ENCODE measurements around the gene TLL2. TPM values are rescaled to one million over a fixed set of nuclear protein-coding genes. Genes with fewer than 3 reads are reported as not detected.

Gene TLL2
- total RNA-seq, 2 experiments from 2014 or later, result 0.13 TPM; not detected in 1

GRCh38 chr10:96456296-96456840, 57.4 kb downstream of the TLL2 start:
- H3K36me3 Mint-ChIP-seq (ENCODE audit: low read depth), result no peaks in the 10 kb centered on the region
- no peak overlapping the region for H3K4me3 Mint-ChIP-seq
- H3K4me1 Mint-ChIP-seq (ENCODE audit: low read depth), result no peaks in the 10 kb centered on the region
- POLR2A ChIA-PET, result no interaction called here
- peaks cover 2% of the 10 kb centered on the region for H3K27me3 Mint-ChIP-seq (ENCODE audit: low read depth)
- no peak for DNase-seq
- H3K27ac Mint-ChIP-seq, result no peak overlapping the region
- ATAC-seq, result no peak
- CTCF ChIA-PET, result no interaction called here
- peaks cover 10% of the 10 kb centered on the region for H3K9me3 Mint-ChIP-seq (ENCODE audit: insufficient read depth)

DNA sequence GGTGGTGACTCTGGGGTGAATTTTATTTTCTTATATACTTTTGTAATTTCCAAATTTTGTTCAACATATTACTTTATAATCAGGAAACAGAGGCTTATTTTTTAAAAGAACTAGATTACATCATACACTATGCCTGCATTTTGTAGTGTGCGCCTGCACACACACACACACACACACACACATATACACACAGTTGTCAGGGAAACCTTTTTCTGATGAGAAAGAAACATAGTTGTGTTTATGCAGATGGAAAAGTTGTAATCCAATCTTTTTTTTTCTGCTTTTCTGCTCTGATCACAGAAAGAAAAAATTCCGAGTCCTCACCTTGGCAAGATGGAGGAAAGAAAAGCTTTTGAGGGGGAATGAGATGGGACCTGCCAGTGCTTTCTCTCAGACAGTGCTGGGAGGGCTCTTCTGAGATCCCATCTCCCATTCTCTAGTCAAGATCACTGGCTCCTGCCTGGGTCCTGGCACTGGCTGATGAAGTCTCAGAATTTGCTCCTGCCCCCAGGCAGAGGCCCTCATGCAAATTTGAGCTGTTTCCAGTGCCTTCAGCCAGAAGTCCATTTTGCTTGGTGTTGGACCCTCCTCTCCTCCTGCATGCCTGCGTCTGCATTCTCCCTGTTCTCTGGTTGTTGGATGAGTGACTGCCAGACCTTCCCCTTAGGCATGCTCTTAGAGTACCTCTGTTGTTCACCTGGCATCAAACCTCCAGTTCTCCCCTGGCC, 59.7 kb downstream of the TLL2 start:
- no peaks in the 10 kb centered on the region for H3K27me3 Mint-ChIP-seq (ENCODE audit: low read depth)
- H3K4me1 Mint-ChIP-seq (ENCODE audit: low read depth), result no peaks in the 10 kb centered on the region
- H3K4me3 Mint-ChIP-seq, result no peak overlapping the region
- ChIA-PET POLR2A (interaction anchor here (0.7 kb wide), 1 partner anchor 38 kb away, joined by 3 read pairs; no protein-coding TSS in a partner anchor), CTCF (interaction anchor here (0.9 kb wide), 1 partner anchor 83 kb away, joined by 3 read pairs; no protein-coding TSS in a partner anchor)
- H3K27ac Mint-ChIP-seq, result no peak overlapping the region
- H3K36me3 Mint-ChIP-seq (ENCODE audit: low read depth), result no peaks in the 10 kb centered on the region
- ATAC-seq (no peak), DNase-seq (no peak)
- peaks cover 3% of the 10 kb centered on the region for H3K9me3 Mint-ChIP-seq (ENCODE audit: insufficient read depth)

GRCh38 chr10:96452494-96453153, 61.1 kb downstream of the TLL2 start:
- Mint-ChIP-seq H3K36me3 (ENCODE audit: low read depth) (no peaks in the 10 kb centered on the region), H3K27me3 (ENCODE audit: low read depth) (no peaks in the 10 kb centered on the region), H3K4me3 (no peak overlapping the region), H3K4me1 (ENCODE audit: low read depth) (no peaks in the 10 kb centered on the region), H3K9me3 (ENCODE audit: insufficient read depth) (no peaks in the 10 kb centered on the region), H3K27ac (no peak overlapping the region)
- DNase-seq (no peak), ATAC-seq (no peak)
- ChIA-PET CTCF (no interaction called here), POLR2A (no interaction called here)

DNA sequence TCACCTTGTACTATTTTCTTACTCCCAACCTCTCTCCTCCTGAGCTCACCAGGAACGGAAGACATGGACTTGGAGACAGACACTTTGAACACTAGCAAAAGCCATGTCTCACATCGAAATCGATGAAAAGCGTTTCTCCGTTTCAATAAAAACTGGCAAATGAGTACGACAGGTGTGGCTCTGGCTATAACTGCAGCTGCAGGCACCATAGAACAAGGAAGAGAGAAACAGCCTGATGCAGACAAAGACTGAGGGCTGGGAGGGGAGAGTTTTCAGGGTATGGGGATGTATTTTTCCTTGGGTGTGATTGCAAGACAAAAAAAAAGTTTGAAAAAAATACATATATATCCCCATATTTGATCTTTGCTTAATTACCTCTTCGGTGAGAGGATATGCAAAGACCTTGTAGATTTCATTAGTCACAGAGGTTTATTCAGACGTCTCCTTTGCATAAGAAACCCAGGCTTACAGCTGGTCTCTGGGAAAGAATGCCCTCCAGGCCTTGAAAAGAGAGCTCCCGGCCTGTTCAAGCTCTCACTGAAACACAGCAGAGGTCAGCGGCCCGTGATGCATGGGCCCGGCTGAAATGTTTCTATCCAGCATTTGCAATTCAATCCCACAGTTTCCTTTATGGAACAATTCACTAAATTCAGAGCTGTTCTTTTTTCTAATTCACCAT, 63.1 kb downstream of the TLL2 start:
- POLR2A ChIA-PET, result interaction anchor here (0.7 kb wide), 1 partner anchor 260 kb away, joined by 3 read pairs; no protein-coding TSS in a partner anchor
- no peaks in the 10 kb centered on the region for H3K4me1 Mint-ChIP-seq (ENCODE audit: low read depth)
- H3K27ac Mint-ChIP-seq, result no peak overlapping the region
- no peaks in the 10 kb centered on the region for H3K9me3 Mint-ChIP-seq (ENCODE audit: insufficient read depth)
- ATAC-seq, result no peak
- H3K36me3 Mint-ChIP-seq (ENCODE audit: low read depth), result no peaks in the 10 kb centered on the region
- DNase-seq, result no peak
- CTCF ChIA-PET, result no interaction called here
- H3K27me3 Mint-ChIP-seq (ENCODE audit: low read depth), result peaks cover 3% of the 10 kb centered on the region
- no peak overlapping the region for H3K4me3 Mint-ChIP-seq

DNA sequence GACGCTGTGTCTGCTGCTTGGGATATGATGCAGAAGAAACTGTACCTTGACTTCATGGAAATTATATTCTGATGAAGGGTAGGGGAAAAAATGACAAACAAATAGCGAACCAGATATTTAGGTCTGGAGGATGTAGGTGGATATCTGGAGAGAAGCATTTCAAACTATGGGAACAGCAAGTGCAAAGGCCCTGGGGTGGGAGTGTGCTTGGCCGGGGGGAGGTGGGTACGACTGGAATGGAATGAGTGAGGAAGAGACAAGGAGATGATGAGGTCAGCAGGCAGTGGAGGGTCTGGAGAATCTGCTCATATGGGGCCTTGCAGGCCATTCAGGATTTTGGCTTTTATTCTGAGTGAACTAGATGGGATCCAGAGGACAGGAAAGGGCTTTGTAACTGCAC, 65.2 kb downstream of the TLL2 start:
- Mint-ChIP-seq H3K36me3 (ENCODE audit: low read depth) (no peaks in the 10 kb centered on the region), H3K27me3 (ENCODE audit: low read depth) (peaks cover 6% of the 10 kb centered on the region), H3K4me1 (ENCODE audit: low read depth) (no peaks in the 10 kb centered on the region), H3K9me3 (ENCODE audit: insufficient read depth) (no peaks in the 10 kb centered on the region), H3K27ac (no peak overlapping the region), H3K4me3 (no peak overlapping the region)
- DNase-seq (no peak), ATAC-seq (no peak)
- CTCF ChIA-PET, result no interaction called here
- POLR2A ChIA-PET, result no interaction called here

GRCh38 chr10:96448021-96448457, 65.7 kb downstream of the TLL2 start:
- H3K27me3 Mint-ChIP-seq (ENCODE audit: low read depth), result peaks cover 6% of the 10 kb centered on the region
- H3K36me3 Mint-ChIP-seq (ENCODE audit: low read depth), result no peaks in the 10 kb centered on the region
- POLR2A ChIA-PET, result no interaction called here
- no peak overlapping the region for H3K27ac Mint-ChIP-seq
- H3K4me3 Mint-ChIP-seq, result no peak overlapping the region
- no peaks in the 10 kb centered on the region for H3K4me1 Mint-ChIP-seq (ENCODE audit: low read depth)
- no peaks in the 10 kb centered on the region for H3K9me3 Mint-ChIP-seq (ENCODE audit: insufficient read depth)
- DNase-seq, result no peak
- CTCF ChIA-PET, result no interaction called here
- no peak for ATAC-seq

- ChIA-PET CTCF (no interaction called here), POLR2A (no interaction called here)
- Mint-ChIP-seq H3K4me1 (ENCODE audit: low read depth) (no peaks in the 10 kb centered on the region), H3K4me3 (no peak overlapping the region), H3K9me3 (ENCODE audit: insufficient read depth) (no peaks in the 10 kb centered on the region), H3K36me3 (ENCODE audit: low read depth) (no peaks in the 10 kb centered on the region), H3K27me3 (ENCODE audit: low read depth) (peaks cover 6% of the 10 kb centered on the region), H3K27ac (no peak overlapping the region)
- ATAC-seq (no peak), DNase-seq (no peak)
Observed at GRCh38 chr10:96446966-96447596, 66.6 kb downstream of the TLL2 start.

DNA sequence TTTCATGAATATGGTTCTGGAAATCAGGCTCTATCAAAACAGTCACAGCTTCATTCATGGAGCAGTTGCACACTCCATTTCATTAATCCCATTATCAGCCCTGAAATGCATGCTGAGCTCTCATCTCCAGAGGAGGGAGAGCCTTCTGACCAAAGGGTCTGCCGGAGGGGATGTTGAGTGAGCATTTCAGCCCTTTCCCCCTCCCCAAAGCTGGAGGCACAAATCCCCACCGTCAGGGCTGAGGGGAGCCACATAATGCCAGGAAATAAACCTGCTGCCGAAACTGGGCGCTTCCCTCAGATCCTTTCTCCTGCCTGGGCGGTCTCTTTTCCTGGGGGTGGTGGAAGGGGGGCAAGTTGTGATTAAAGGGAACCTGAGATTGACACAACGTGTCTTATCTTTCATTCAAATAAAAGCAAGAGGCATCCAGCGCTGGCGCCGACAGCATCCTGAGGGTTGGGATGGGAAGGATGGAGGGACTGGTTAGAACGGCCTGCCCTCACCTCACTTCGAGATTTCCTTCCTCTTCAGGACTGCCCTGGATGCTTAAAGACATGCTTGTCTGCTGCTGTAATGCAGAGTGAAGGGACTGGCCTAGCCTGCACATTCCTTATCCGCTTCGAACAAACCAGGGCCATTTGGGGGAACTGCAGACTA, 71.6 kb downstream of the TLL2 start:
- H3K4me1 Mint-ChIP-seq (ENCODE audit: low read depth), result no peaks in the 10 kb centered on the region
- H3K27me3 Mint-ChIP-seq (ENCODE audit: low read depth), result peaks cover 6% of the 10 kb centered on the region
- DNase-seq (no peak), ATAC-seq (no peak)
- ChIA-PET CTCF (no interaction called here), POLR2A (no interaction called here)
- no peak overlapping the region for H3K4me3 Mint-ChIP-seq
- no peak overlapping the region for H3K27ac Mint-ChIP-seq
- H3K36me3 Mint-ChIP-seq (ENCODE audit: low read depth), result no peaks in the 10 kb centered on the region
- no peaks in the 10 kb centered on the region for H3K9me3 Mint-ChIP-seq (ENCODE audit: insufficient read depth)

GRCh38 chr10:96441322-96441885, 72.3 kb downstream of the TLL2 start:
- ChIA-PET CTCF (no interaction called here), POLR2A (no interaction called here)
- ATAC-seq, result no peak
- peaks cover 3% of the 10 kb centered on the region for H3K27me3 Mint-ChIP-seq (ENCODE audit: low read depth)
- H3K9me3 Mint-ChIP-seq (ENCODE audit: insufficient read depth), result no peaks in the 10 kb centered on the region
- H3K27ac Mint-ChIP-seq, result no peak overlapping the region
- H3K4me1 Mint-ChIP-seq (ENCODE audit: low read depth), result no peaks in the 10 kb centered on the region
- no peaks in the 10 kb centered on the region for H3K36me3 Mint-ChIP-seq (ENCODE audit: low read depth)
- DNase-seq, result no peak
- H3K4me3 Mint-ChIP-seq, result no peak overlapping the region

- ATAC-seq, result no peak
- POLR2A ChIA-PET, result no interaction called here
- no peak for DNase-seq
- H3K4me3 Mint-ChIP-seq, result no peak overlapping the region
- no peaks in the 10 kb centered on the region for H3K9me3 Mint-ChIP-seq (ENCODE audit: insufficient read depth)
- no peaks in the 10 kb centered on the region for H3K36me3 Mint-ChIP-seq (ENCODE audit: low read depth)
- H3K4me1 Mint-ChIP-seq (ENCODE audit: low read depth), result no peaks in the 10 kb centered on the region
- peaks cover 3% of the 10 kb centered on the region for H3K27me3 Mint-ChIP-seq (ENCODE audit: low read depth)
- no peak overlapping the region for H3K27ac Mint-ChIP-seq
- CTCF ChIA-PET, result no interaction called here
Observed at GRCh38 chr10:96440361-96441292, 73.1 kb downstream of the TLL2 start.
